H54 (cell line): ENCODE measurements around the gene AIMP2.

Source experiments
- DNase-seq: peaks from one replicate; pipeline ENCODE4 v3.0.0; 2011; ENCODE audit warnings: low spot score, mixed read lengths; ENCODE audit not compliant: insufficient read length
- FAIRE-seq: peaks from 3 replicates; lab custom pipeline; 2011; peaks lifted over from hg19 to GRCh38; lab: Jason Lieb, UNC
- POLR2A ChIP-seq: IDR thresholded peaks from 2 replicates; pipeline ENCODE4 v1.6.1; 2011; ENCODE audit warnings: low read depth, mild to moderate bottlenecking, low read length

The AIMP2 gene

DNA sequence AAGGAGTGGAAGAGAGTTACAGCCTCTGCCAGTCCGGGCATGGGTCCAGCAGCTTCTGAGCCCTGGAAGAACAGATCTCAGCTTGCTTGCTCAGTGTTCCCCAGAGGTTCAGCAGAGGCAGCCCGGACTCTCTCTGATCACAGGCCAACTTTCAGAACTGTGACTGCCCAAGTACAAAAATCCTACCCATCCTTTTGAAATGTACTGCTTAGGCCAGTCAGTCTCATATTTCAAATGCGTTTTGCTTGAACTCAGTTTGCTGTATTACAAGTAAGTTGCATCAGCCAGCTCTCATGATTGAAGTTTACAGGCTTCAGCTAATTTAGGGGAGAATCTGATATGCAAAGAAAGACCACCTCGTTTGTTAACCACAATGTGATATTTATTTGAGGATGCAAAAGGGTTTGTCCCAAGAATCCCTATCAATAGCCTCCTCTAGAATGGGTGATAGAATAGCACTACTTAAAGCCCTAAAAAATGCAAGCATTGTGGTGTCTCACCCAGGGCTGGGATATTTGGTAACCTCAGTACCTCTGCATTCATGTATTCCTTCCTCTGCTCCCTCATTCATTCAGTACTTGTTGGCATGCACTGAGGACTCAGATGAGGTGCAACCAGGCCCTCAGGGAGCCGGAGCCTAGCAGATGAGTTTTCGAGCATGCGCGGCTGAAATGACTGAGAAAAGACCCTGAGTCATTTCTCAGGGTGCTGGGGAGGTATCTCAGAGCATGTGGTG lies 7.0 kb downstream of the AIMP2 start:
- DNase-seq (no peak), FAIRE-seq (no peak)
- no peak for TF ChIP-seq POLR2A

DNA sequence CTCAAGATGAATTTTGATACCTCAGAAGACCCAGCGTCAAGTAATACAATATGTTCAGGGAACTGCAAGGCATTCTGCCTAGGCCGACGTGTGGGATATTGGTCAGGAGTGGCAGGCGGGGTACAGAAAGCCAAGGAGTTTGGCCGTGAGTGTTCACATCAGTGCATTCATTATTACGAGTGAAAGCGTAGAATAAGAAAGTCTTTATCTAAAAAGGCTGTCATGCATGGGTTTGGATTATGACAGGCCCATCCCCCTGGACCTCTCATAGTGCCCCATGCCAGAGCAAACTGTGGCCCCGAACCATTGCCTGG lies 7.5 kb downstream of the AIMP2 start:
- DNase-seq: no peak
- no peak for TF ChIP-seq POLR2A
- FAIRE-seq: no peak

DNA sequence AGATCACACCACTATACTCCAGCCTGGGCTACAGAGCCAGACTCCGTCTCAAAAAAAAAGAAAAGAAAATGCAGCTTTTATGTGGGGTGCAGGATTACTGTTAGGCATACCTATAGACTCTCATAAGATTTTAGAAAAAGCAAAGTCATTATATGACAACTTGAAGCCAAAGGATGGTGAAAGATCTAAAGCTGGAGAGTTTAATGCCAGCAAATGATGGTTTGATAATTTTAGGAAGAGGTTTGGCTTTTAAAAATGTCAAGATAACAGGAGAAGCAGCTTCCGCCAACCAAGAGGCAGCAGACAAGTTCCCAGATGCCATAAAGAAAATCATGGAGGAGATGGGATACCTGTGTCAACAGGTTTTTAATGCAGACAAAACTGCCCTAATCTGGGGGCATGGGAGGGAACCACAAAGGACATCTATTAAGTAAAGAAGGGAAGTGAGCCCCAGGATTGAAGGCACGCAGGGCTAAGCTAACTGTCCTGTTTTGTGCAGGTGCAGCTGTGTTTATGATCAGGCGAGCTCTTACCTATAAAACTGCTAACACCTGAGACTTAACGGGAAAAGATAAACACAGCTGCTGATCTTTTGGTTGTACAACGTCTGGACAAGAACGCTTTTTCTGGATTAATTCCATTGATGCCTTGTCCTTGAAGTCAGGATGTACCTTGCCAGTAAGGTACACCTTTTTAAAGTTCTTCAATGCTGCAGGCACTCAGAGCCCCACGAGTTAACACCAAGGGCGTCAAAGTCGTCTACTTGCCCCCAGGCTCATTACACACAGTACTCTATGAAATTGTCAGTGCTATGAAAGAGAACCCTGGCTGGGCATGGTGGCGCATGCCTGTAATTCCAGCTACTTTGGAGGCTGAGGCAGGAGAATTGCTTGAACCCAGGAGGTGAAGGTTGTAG lies 11.6 kb downstream of the AIMP2 start:
- FAIRE-seq: no peak
- no peak for DNase-seq
- no peak for TF ChIP-seq POLR2A

DNA sequence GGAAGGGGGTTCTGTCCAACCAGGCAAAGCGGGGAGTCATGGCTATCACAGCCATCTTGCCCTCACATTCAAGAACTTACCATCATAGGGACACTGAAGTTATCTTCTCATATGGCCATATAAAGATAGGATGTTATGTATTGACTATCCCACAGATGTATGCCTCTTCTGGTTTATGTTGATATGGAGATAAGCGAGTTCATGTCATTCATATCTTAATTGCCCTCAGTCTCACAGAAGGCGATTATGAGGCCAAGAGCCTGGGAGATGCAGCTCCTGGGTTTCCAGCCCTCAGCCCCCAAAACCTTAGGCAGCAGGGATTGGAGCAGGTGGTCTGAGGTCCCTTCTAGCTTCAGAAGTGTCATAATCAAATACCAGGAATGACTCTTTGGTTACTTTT lies 13.6 kb downstream of the AIMP2 start:
- no peak for DNase-seq
- no peak for FAIRE-seq
- TF ChIP-seq POLR2A: no peak

DNA sequence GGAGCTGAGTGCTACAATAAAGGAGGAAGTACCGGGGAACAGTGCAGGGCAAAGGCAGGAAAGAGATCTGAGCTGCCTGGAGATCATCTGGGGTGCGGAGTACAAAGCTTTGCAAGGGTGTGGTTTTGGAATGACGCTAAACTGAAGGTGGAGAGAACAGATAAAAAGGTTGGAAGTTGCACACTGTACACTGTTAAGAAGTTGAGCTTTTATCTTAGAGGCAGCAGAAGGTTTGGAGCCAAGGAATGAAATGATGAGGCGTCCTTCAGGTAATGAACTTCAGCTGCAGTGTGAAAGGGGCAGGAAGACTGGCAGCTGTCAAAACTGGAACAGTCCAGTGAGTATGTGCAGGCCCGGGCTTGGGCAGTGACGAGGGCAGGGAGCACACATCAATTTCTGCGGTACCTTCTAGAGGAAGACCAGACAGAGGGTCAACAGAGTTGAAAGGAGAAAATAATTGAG lies 14.9 kb downstream of the AIMP2 start:
- DNase-seq (no peak), FAIRE-seq (no peak)

DNA sequence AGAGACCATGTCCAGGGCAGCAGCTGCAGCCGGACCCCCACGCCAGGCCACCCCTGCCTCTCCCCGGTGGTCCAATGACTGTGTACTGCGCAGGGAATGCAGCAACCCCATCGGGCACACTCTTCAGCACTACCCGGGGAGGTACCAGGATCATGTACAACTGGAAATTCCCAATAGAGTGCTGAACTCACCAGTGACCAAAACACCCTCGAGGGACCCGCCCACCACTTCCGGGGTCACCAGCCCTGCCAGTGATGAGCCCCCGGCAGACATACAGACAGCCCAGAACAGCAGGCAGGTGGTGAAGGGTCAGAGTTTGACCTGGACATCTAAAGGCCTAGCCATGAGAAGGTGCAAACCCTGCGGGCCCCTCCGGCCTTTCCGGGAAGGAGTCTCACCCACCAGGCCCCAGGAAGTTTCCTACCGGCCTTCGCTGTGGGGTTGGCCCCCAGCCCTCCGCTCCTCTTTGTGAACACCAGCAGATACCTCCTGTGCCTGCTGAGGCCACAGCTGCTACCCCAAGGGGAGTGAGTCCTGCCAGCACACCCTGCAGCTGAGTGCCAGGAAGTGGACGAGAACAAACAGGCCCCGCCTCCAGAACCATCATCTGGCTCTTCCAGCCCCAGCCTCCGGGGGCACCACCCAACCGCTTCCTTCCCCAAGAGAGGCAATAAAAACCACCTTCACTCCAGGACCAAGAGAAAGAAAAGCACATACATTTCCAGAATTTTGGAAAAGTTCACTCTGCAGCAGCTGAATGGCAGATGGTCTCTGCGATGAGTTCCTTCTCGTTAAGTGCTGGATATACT lies 17.1 kb downstream of the AIMP2 start:
- no peak for TF ChIP-seq POLR2A
- peak; percentile 94 for DNase-seq
- FAIRE-seq: no peak

More for the DNA sequence above, 14.9 kb downstream of the AIMP2 start:
- no peak for TF ChIP-seq POLR2A

DNA sequence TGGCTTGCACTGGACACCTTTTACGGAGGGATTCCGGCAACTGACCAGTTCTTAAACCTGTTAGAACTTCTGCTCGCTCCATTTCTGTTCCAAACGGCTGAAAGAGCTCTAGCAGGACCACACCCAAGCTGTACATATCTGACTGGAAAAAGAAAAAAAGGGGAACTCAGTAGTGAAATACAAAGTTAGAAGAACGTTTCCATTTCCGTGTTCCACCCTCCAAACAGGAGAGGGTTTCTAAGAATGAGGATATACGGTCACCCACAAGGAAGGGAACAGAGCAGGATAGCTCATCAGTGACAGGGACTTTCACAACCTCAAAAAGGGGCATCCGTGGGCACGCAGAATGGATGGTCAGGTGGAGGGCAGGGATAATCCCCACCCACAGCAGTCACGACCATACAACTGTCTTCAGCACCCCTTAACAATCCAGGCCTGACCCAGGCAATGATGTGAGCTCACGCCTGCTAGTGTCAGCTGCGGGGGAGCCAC lies 17.8 kb downstream of the AIMP2 start:
- TF ChIP-seq POLR2A: no peak
- no peak for FAIRE-seq
- DNase-seq: no peak

DNA sequence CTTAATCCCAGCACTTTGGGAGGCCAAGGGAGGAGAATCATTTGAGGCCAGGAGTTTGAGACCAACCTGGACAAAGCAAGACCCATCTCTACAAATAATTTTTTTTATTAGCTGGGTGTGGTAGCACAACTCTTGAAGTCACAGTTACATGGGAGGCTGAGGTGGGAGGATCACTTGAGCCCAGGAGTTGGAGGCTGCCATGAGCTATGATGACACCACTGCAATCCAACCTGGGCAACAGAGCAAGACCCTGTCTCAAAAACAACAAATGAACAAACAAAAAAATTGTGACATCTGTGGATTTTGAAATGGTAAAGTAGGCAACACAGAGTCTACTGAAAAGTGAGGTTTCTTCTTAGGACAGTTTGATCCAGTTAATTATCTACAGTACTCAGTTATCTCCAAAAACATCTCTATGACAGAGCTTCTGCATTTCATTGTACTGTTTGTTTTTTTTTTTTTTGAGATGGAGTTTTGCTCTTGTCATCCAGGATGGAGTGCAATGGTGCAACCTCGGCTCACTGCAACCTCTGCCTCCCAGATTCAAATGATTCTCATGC lies 18.8 kb downstream of the AIMP2 start:
- FAIRE-seq (no peak), DNase-seq (no peak)
- TF ChIP-seq POLR2A: no peak

DNA sequence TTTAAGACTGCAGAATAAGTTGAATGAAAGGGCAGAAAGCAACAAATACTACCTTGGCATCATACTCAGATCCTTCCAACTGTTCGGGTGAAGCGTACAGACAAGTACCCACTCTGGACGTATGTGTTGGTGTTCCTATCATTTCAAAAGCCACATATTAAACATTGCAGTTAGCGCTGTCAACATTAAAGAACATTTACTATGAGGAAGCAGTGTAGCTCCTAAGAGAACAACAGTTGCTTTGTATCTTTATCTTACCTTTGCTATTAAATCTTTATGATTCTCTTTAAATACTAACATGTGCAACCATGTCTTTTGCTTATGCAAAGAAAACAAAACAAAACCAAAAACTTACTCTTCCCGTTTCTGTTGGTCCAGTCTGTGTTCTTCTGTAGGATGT lies 19.5 kb downstream of the AIMP2 start:
- DNase-seq: no peak
- FAIRE-seq: no peak

DNA sequence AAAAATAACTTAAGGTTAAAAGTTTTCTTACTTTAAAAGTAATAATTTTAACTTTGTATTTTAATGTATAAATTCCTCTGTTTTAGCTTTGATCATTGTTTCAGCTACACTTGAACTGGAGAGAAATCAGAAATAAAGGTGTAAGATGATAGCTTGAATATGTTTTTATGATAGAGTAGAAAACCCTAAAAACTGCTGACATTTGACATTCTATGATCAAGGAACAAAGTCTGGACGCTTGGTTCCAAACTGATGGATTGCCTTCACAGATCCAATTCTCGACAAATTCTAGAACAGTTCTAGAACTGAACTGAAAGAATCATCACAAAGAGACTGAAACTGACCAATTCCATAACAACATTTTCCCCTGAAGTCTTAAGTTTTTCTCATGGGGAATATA lies 21.9 kb downstream of the AIMP2 start, which contains the start of gene ANKRD61:
TSS of gene ANKRD61 (plus strand) at position 389 of the 400 bp plus-strand sequence. CDS start at position 389, 0 bp downstream.
- FAIRE-seq: no peak
- DNase-seq: no peak
- no peak for TF ChIP-seq POLR2A

More for the DNA sequence above, 19.5 kb downstream of the AIMP2 start:
- no peak for TF ChIP-seq POLR2A

DNA sequence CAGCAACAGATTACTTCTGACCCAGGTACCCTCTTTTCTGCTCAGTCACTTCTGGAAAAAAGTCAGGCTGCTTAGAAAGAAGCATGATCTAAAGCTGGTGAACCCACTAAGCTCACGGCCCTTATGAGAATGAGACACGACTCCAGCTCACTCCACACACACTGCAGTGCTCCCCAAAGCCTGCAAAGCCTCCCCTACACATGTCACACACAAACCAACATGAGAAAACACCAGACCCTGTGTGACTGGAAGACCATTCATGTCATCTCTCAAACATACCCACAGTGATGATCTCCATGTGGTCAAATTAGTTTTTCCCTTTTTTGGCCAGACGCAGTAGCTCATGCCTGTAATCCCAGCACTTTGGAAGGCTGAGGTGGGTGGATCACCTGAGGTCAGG lies 22.5 kb downstream of the AIMP2 start:
- no peak for DNase-seq
- no peak for TF ChIP-seq POLR2A
- no peak for FAIRE-seq

DNA sequence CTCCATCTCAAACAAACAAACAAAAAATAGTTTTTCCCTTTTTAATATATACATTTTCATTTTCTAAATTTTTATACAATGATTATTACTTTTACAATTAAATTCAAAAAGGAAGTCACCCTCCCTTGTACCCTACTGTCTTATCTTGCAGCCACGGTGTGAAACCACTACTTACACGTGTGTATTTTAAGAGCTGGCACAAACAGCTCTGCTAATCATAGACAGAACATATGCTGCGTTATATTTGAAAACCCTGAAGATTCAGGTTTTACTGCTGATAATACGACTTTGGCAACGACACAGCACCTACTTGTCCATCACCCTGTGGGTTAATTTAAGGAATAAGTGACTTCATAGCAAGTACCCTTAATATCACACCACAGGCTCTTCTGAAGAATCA lies 23.1 kb downstream of the AIMP2 start:
- TF ChIP-seq POLR2A: no peak
- DNase-seq (no peak), FAIRE-seq (no peak)

DNA sequence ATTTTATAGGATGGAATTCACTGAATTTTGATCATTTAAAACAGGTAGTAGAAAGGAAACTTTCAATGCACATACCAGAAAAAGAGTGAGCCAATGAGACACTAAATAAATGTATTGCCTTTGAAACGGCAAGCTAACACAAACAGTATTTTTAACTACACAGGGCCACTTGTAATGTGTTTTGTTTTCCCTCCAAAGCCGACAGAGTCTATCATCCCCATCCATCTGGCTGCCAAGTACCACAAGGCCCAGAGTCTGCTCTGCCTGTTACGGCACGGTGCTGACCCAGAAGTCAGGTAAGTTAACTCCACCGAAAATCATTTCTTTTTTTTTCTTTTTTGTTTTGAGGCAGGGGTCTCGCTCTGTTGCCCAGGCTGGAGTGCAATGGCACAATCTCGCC lies 23.6 kb downstream of the AIMP2 start:
- no peak for TF ChIP-seq POLR2A
- FAIRE-seq: no peak

More for the DNA sequence above, 23.6 kb downstream of the AIMP2 start:
- no peak for DNase-seq
